ENCODE measurements around the gene CEP72. TPM values are rescaled to one million over a fixed set of nuclear protein-coding genes. Genes with fewer than 3 reads are reported as not detected.

The CEP72 gene
- 8.1 and 9.4 TPM in 2 replicates for total RNA-seq (2016; rRNA removed; fragmentation: Illumina TruSeq; extraction: Trizol)
- 11.3 and 14.4 TPM in 2 replicates for total RNA-seq (2016; cell fraction: cytosol; rRNA removed; fragmentation: Illumina TruSeq; extraction: Trizol; ENCODE audit: low read depth)
- total RNA-seq (2016; cell fraction: insoluble cytoplasmic fraction; rRNA removed; fragmentation: Illumina TruSeq; extraction: Trizol) = 6.5 and 9.1 TPM in 2 replicates
- total RNA-seq (2016; cell fraction: membrane; rRNA removed; fragmentation: Illumina TruSeq; extraction: Trizol) = 6.6 and 7.9 TPM in 2 replicates
- 11.4 and 12.2 TPM in 2 replicates for total RNA-seq (2016; cell fraction: nucleus; rRNA removed; fragmentation: Illumina TruSeq; extraction: Trizol)
- polyA plus RNA-seq (2011; rRNA removed) = 3.4 and 4.4 TPM in 2 replicates
- polyA plus RNA-seq (2011; cell fraction: cytosol; rRNA removed) = 1.9 and 3.9 TPM in 2 replicates
- polyA plus RNA-seq (2011; cell fraction: nucleus; rRNA removed) = 8.5 and 11.6 TPM in 2 replicates
- polyA plus RNA-seq (2012) = 1.8 and 3.2 TPM in 2 replicates
- polyA plus RNA-seq (2016; cell fraction: cytosol; fragmentation: Illumina TruSeq; extraction: Trizol; ENCODE audit: low read depth) = 0.64 and 0.84 TPM in 2 replicates
- 6.3 and 7.6 TPM in 2 replicates for polyA plus RNA-seq (2016; cell fraction: insoluble cytoplasmic fraction; fragmentation: Illumina TruSeq; extraction: Trizol; ENCODE audit: low read depth)
- 1.9 and 2.0 TPM in 2 replicates for polyA plus RNA-seq (2016; cell fraction: membrane; fragmentation: Illumina TruSeq; extraction: Trizol; ENCODE audit: low read depth)
- 17.4 and 20.5 TPM in 2 replicates for polyA plus RNA-seq (2016; cell fraction: nucleus; fragmentation: Illumina TruSeq; extraction: Trizol; ENCODE audit: insufficient read depth, low read depth)
- polyA minus RNA-seq (2011; rRNA and poly(A)+ RNA removed; ENCODE audit: low replicate concordance) = 15.4 and 136 TPM in 2 replicates
- 3.4 and 4.0 TPM in 2 replicates for polyA minus RNA-seq (2011; cell fraction: cytosol; rRNA and poly(A)+ RNA removed)
- 13.1 and 17.0 TPM in 2 replicates for polyA minus RNA-seq (2011; cell fraction: nucleus; rRNA and poly(A)+ RNA removed)
- percentile 56 among the genes with signal in this experiment for Bru-seq, nascent RNA
- BruChase-seq, experiment 1, labeled RNA remaining after a 6-hour chase = percentile 62 among the genes with signal in this experiment
- BruChase-seq, experiment 2, labeled RNA remaining after a 2-hour chase = percentile 68 among the genes with signal in this experiment
- long read RNA-seq, experiment 1, transcript CEP72-201 (12 exons, 2,434 nt) = major isoform, 7 of 12 reads
- long read RNA-seq, experiment 1, partial matches to known transcripts = 2 of 12 reads
- long read RNA-seq, experiment 1, other reads (novel, unspliced or antisense) = 3 of 12 reads
- long read RNA-seq, experiment 2, partial matches to known transcripts = 0 of 4 reads
- long read RNA-seq, experiment 2, other reads (novel, unspliced or antisense) = 3 of 4 reads

GRCh38 chr5:611731-612486 is at the start of gene CEP72:
Gene CEP72, plus strand, starts transcription at chr5:612340. Its CDS starts 22 bp downstream, at chr5:612362.
- POLR2A ChIA-PET = interaction anchor here (1.0 kb wide), 1 partner anchor 9 kb away, joined by 4 read pairs; no protein-coding TSS in a partner anchor
- intact Hi-C loops (cut with micrococcal nuclease; ENCODE audit: unreplicated experiment) = loop anchor here (2.0 to 10.0 kb wide), 2 partner anchors 77 to 139 kb away; no protein-coding TSS in a partner anchor
- TF ChIP-seq ZNF777 (CRISPR knock-in tag; IDR thresholded peaks at IDR 0.05) (peak; percentile 90), ZNF331 (CRISPR knock-in tag; IDR thresholded peaks at IDR 0.05) (peak; percentile 14; the same call in 1 of the 2 replicates), ZNF30 (CRISPR knock-in tag; IDR thresholded peaks at IDR 0.05) (no peak), SIN3B (IDR thresholded peaks at IDR 0.05; ENCODE audit: low read length) (peak; percentile 77; the same call in 1 of the 2 replicates), MAX (IDR thresholded peaks at IDR 0.05) (peak; percentile 36; the same call in 1 of the 2 replicates), ZNF503 (CRISPR knock-in tag; IDR thresholded peaks at IDR 0.05) (0 out of 2 replicates have a peak, but pooled peaks have one; percentile 19), ZFY (CRISPR knock-in tag; IDR thresholded peaks at IDR 0.05) (peak; percentile 57; the same call in 1 of the 2 replicates), POLR2AphosphoS5 (IDR thresholded peaks at IDR 0.05; ENCODE audit: low read depth, low read length) (peak; percentile 64), KDM2A (CRISPR knock-in tag; IDR thresholded peaks at IDR 0.05; ENCODE audit: borderline replicate concordance, low read depth) (peak; percentile 41; the same call in 1 of the 2 replicates), ZNF639 (CRISPR knock-in tag; conservative IDR thresholded peaks at IDR 0.05) (no peak), RXRA (CRISPR knock-in tag; IDR thresholded peaks at IDR 0.05) (0 out of 2 replicates have a peak, but pooled peaks have one; percentile 30), HDAC1 (CRISPR knock-in tag; IDR thresholded peaks at IDR 0.05) (peak; percentile 72), ZMYM4 (CRISPR knock-in tag; IDR thresholded peaks at IDR 0.05) (0 out of 2 replicates have a peak, but pooled peaks have one; percentile 24), MAZ (IDR thresholded peaks at IDR 0.05; ENCODE audit: borderline replicate concordance, low read depth, low read length) (peak; percentile 38; the same call in 1 of the 2 replicates), MAZ (CRISPR knock-in tag; IDR thresholded peaks at IDR 0.05; ENCODE audit: low read depth) (no peak)

More at GRCh38 chr5:611731-612486, at the start of gene CEP72:
- peak within 1 kb of the TSS; percentile 58 for H3K27ac ChIP-seq (ENCODE audit: extremely low read length, insufficient read depth, low read length)
- BruUV-seq (replicated peaks) = no TSS peak
- H2AFZ ChIP-seq (ENCODE audit: low read length) = no peak within 1 kb of the TSS
- peak within 1 kb of the TSS; percentile 74 for H3K9ac ChIP-seq (ENCODE audit: insufficient read depth, low read depth, low read length)
- in situ Hi-C loops (cut with HindIII; ENCODE audit: extremely low pct_ligation_motif_present, low pct_unique_long_range_greater_than_20kb) = no loop called here
- WGBS (ENCODE audit: low lambda C conversion rate) = 7% methylated on average over 9 of the region's 72 CpGs
- no peaks in the 10 kb centered on the region for H3K9me3 ChIP-seq (ENCODE audit: low read length)
- H4K20me1 ChIP-seq (ENCODE audit: insufficient read depth, low read length) = no peaks in the 10 kb centered on the region
- no peaks in the 10 kb centered on the region; a peak in 1 of 5 replicates for H3K27me3 ChIP-seq (ENCODE audit: control insufficient read depth in 1 of 2, insufficient read depth in 2 of 2, low read length in 2 of 2)
- peaks cover 69% of the 10 kb centered on the region for H3K4me1 ChIP-seq (ENCODE audit: insufficient read depth, low read length)
- DNase-seq (ENCODE audit: low spot score) = peak; percentile 68
- H3K4me2 ChIP-seq (ENCODE audit: low read depth, low read length) = peak within 1 kb of the TSS; percentile 86
- CTCF ChIA-PET (ENCODE audit: low intra/inter-chr PET ratio, low total read pairs) = no interaction called here
- peak within 1 kb of the TSS; percentile 79 to 89 (median 84) for H3K4me3 ChIP-seq (replicated peaks in 1 of 3; ENCODE audit: insufficient read depth in 1 of 3, low read depth in 2 of 3, low read length in 3 of 3)
- FAIRE-seq = no peak
- peaks cover 44% of the 10 kb centered on the region for H3K79me2 ChIP-seq (ENCODE audit: insufficient read depth, low read length)
- ATAC-seq = peak; percentile 83
- H3K36me3 ChIP-seq (replicated peaks in 1 of 2; ENCODE audit: control insufficient read depth in 1 of 2, insufficient read depth in 2 of 2, low read length in 2 of 2) = 0 out of 5 replicates have a peak, but pooled peaks cover 0 to 2% of the 10 kb centered on the region in 2 experiments

Data from HepG2 (cell line).